H54 (cell line): ENCODE results near the gene ZNF618.
"Not testable (repeated sequence)": the region's sequence is repeated elsewhere in the genome, so short reads cannot be mapped to it uniquely, and the experiment has no call there.

Experiments used
- DNase-seq: peaks from one replicate; pipeline ENCODE4 v3.0.0; 2011; ENCODE audit warnings: low spot score, mixed read lengths; ENCODE audit not compliant: insufficient read length
- FAIRE-seq: peaks from 3 replicates; lab custom pipeline; 2011; peaks lifted over from hg19 to GRCh38; lab: Jason Lieb, UNC
- POLR2A ChIP-seq: IDR thresholded peaks from 2 replicates; pipeline ENCODE4 v1.6.1; 2011; ENCODE audit warnings: low read depth, mild to moderate bottlenecking, low read length

The ZNF618 gene

GRCh38 chr9:113992994-113993393, 116.9 kb downstream of the ZNF618 start:
- DNase-seq, result no peak
- FAIRE-seq, result no peak
- no peak for TF ChIP-seq POLR2A

- no peak for TF ChIP-seq POLR2A
- DNase-seq, result no peak
- no peak for FAIRE-seq
Measured at GRCh38 chr9:113993838-113994540, 117.9 kb downstream of the ZNF618 start.

DNA sequence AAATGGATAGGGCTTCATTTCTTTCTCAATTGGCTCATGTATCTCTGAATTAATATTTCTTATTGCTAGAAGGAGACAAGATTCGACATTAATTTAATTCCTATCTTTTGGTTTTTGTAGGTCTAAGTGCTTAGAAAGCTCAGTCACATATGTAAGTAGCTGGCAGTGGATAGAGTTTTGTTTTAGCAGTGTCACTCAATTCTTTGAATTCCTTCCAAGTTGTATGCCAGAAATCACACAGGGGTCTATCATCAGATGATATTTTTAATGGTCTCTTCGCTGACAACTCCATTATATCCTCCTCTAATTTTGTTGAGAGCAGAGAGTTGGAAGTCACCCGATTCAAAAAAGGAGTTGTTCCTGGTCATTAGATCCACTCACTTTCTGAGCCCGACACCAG, 119.3 kb downstream of the ZNF618 start:
- DNase-seq, result no peak
- FAIRE-seq, result no peak
- no peak for TF ChIP-seq POLR2A

- TF ChIP-seq POLR2A, result no peak
- FAIRE-seq (no peak), DNase-seq (no peak)
Measured at GRCh38 chr9:113995963-113996362, 119.9 kb downstream of the ZNF618 start.

- no peak for TF ChIP-seq POLR2A
- FAIRE-seq (no peak), DNase-seq (no peak)
Measured at GRCh38 chr9:113996531-113997001, 120.5 kb downstream of the ZNF618 start.

GRCh38 chr9:113997064-113997463, 121.0 kb downstream of the ZNF618 start:
- not testable (repeated sequence) for DNase-seq, FAIRE-seq

DNA sequence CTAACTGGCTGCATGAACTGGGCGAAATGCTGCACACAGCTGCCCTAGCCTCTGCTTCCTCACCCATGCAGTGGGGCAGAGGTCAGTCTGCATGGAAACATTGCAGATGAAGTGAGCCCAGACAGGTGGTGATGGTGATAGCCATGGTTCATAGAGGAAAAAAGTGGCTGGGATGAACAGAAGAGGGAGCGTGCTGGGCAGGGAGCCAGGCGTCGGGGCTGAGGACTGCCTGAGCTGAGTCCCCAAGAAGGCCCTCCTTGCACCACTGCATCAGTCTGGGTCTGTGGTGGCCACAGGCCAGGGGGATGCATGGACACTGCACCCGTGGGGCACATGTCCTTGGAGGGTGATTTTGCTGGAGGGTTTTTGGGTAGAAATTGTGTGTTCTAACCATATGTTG, 121.5 kb downstream of the ZNF618 start:
- no peak for FAIRE-seq

GRCh38 chr9:113998114-113998513, 122.0 kb downstream of the ZNF618 start:
- FAIRE-seq (no peak), DNase-seq (no peak)
- no peak for TF ChIP-seq POLR2A

More for the DNA sequence above, 121.5 kb downstream of the ZNF618 start:
- DNase-seq, result no peak
- no peak for TF ChIP-seq POLR2A

DNA sequence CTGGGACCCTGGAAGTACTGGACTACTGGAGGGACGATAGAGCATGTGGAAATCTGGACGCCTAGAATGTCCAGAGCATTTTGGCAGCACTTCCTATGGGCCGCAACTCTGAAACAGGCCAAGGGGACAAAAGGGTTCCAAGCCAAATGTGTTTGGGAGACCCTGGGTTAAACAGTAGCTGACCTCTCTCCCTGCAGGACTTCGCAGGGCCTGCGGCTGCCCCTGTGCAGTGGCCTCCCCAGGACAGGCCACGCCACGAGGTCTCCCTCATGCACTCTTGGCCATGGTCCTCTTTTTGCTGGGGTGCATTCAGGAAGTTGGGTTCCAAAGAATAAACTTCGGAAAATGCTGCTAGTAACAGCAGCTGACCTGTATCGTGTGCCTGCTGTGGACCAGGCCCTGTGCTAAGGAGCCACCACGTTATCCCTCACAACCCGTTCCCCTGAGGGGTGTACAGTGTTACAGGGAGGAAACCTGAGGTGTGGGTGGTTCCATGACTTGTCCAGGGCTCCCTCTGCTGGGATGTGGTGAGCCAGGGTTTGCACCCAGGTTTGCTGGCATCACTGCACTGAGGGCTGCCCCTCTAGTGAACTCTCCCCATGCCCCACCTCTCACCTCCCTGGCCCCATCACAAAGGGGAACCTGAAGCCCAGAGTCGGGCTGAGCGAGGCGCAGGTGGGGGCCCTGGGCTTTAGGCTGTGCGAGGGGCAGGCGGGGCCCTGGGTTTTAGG, 122.6 kb downstream of the ZNF618 start:
- TF ChIP-seq POLR2A, result no peak
- DNase-seq (no peak), FAIRE-seq (no peak)

DNA sequence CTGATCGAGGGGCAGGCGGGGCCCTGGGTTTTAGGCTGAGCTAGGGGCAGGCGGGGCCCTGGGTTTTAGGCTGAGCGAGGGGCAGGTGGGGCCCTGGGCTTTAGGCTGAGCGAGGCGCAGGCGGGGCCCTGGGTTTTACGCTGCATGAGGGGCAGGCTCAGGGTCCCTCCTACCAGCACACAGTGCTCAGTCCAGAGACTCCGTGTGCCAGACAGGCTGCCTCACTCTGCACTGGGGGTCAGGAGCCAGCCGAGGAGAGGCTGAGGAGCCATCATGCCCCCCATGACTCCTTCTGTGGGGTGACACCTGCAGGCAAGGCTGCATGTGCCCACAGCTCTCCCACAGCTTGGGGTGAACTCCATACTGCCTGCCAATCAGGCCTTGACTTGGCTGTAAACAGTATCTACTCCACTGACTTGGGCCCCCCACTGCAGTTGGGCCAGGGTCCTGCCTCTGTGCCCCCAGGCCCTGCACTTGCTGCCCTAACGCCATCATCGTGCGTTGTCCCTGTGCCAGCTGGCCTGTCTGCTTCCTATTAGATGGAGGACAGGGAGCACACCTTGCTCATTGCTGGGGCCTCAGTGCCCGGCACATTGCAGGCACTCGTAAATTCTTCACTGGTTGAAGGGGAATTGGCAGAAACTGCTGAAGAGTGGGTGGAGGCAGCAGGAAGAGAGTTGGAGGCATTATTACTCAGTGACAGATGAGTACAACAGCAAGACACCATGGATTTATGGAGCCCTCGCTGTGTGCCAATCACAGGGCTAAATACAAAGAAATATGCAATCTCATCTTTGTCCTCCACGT, 123.3 kb downstream of the ZNF618 start:
- FAIRE-seq (no peak), DNase-seq (no peak)
- TF ChIP-seq POLR2A, result no peak

GRCh38 chr9:114000063-114000454, 124.0 kb downstream of the ZNF618 start:
- FAIRE-seq (no peak), DNase-seq (no peak)
- TF ChIP-seq POLR2A, result no peak

DNA sequence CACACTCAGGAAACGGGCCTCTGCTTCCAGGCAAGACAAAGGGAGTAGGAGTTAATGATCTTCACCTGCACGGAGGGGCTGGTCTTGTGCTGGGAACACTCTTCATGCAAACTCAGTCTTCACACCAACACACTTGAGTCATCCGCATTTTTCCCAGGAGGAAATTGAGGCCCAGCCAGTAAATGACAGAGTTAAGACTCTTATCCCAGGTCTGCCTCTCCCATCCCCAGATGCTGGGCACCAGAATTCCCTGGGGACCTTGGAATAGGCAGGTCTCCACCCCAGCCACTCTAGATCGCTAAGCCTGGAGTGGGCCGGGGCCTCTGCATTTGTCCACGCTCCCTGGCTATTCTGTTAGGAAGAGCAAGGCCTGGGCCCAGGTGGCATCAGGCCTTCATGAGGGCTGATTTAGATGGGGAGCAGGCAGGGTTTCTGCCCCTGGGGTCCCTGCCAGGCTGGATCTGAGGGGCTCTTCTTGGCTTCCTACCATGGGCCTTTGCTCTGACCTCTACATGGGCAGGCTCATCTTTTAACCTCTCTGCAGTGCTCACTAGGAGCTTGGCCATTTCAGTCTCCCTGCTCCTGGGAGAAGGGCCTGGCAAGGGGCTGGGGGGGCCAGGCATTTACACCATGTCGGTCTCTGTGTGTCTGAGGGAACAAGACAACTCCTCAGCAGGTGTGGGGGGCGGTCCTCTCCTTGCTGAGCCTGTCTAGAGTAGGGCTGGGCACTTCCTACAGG, 124.7 kb downstream of the ZNF618 start:
- no peak for FAIRE-seq
- TF ChIP-seq POLR2A, result no peak
- DNase-seq, result no peak

GRCh38 chr9:114001410-114001685, 125.2 kb downstream of the ZNF618 start:
- TF ChIP-seq POLR2A, result no peak
- DNase-seq, result no peak
- FAIRE-seq, result no peak
